ENCODE measurements around the gene NBL1. TPM values are rescaled to one million over a fixed set of nuclear protein-coding genes. Genes with fewer than 3 reads are reported as not detected.

NBL1 gene
- total RNA-seq, 1 experiment from 2014 or later: 305 TPM

DNA sequence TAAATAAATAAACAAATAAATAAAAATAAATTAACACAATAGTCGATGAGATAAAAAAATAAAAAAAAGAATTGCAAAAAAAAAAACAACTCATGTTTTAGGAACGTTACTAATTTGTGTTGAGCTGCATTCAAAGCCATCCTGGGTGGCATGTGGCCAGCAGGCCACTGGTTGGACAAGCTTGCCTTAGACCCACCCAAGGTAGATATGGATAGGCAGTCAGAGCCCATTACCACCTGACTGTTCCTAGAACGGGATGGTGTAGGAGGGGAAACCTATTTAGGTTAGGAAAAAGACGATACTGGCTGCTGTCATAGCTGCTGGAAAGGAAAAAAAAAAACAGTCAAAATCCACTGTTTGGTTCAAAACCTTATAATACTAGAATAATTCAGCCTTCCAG, 61.4 kb downstream of the NBL1 start:
- in situ Hi-C loops (cut with HindIII; ENCODE audit: low pct_unique_long_range_greater_than_20kb, low sequenced_read_pairs): no loop called here
- no peak for DNase-seq (ENCODE audit: low read depth, low spot score)

- in situ Hi-C loops (cut with HindIII; ENCODE audit: low pct_unique_long_range_greater_than_20kb, low sequenced_read_pairs): no loop called here
These were observed 62.0 kb downstream of the NBL1 start for GRCh38 chr1:19706136-19706535.

More at GRCh38 chr1:19706136-19706535, 62.0 kb downstream of the NBL1 start:
- DNase-seq (ENCODE audit: low read depth, low spot score): no peak

Other genes starting within 250 kb of the NBL1 start
- gene CAPZB, start 158.8 kb upstream of the NBL1 start, total RNA-seq (2014; rRNA removed; shearing (Covaris generic)): 60.5 and 64.3 TPM in 2 replicates
- 0.16 and 0.29 TPM in 2 replicates for gene HTR6, start 20.6 kb downstream of the NBL1 start, total RNA-seq (2014; rRNA removed; shearing (Covaris generic))
- 15.9 and 19.8 TPM in 2 replicates for gene TMCO4, start 155.6 kb downstream of the NBL1 start, total RNA-seq (2014; rRNA removed; shearing (Covaris generic))
- not detected in 2 replicates for gene RNF186, start 171.0 kb downstream of the NBL1 start, total RNA-seq (2014; rRNA removed; shearing (Covaris generic))
- gene OTUD3, start 238.1 kb downstream of the NBL1 start, total RNA-seq (2014; rRNA removed; shearing (Covaris generic)): 3.5 and 11.0 TPM in 2 replicates